Measurements from ENCODE around the gene TMEM169. TPM values are rescaled to one million over a fixed set of nuclear protein-coding genes. Genes with fewer than 3 reads are reported as not detected.

TMEM169 gene
- total RNA-seq, 2 donors from 2014 or later = not detected

- H3K27me3 ChIP-seq (replicated peaks; ENCODE audit: insufficient read depth) = no peaks in the 10 kb centered on the region
- H3K36me3 ChIP-seq = peaks cover 57% of the 10 kb centered on the region
- no peaks in the 10 kb centered on the region for H3K4me1 ChIP-seq (ENCODE audit: control insufficient read depth in 1 of 2, low read depth in 2 of 2)
- no peak for TF ChIP-seq CTCF (IDR thresholded peaks at IDR 0.05)
- ATAC-seq (ENCODE audit: insufficient number of reproducible peaks, low FRiP score, low read depth) (no peak), DNase-seq (ENCODE audit: low spot score) (no peak)
- no peak overlapping the region for H3K4me3 ChIP-seq
- H3K27ac ChIP-seq = no peak overlapping the region
- no peaks in the 10 kb centered on the region for H3K9me3 ChIP-seq
Measured at GRCh38 chr2:216147172-216148131, 65.7 kb downstream of the TMEM169 start.

GRCh38 chr2:216148983-216149382 lies 67.3 kb downstream of the TMEM169 start:
- DNase-seq (ENCODE audit: low spot score) (no peak), ATAC-seq (ENCODE audit: insufficient number of reproducible peaks, low FRiP score, low read depth) (no peak)
- no peak for TF ChIP-seq CTCF (IDR thresholded peaks at IDR 0.05)
- Histone ChIP-seq H3K36me3 (peaks cover 48% of the 10 kb centered on the region), H3K4me3 (no peak overlapping the region), H3K27me3 (replicated peaks; ENCODE audit: insufficient read depth) (no peaks in the 10 kb centered on the region), H3K4me1 (ENCODE audit: control insufficient read depth in 1 of 2, low read depth in 2 of 2) (no peaks in the 10 kb centered on the region), H3K9me3 (no peaks in the 10 kb centered on the region), H3K27ac (no peak overlapping the region)

- Histone ChIP-seq H3K36me3 (peaks cover 44% of the 10 kb centered on the region), H3K9me3 (no peaks in the 10 kb centered on the region), H3K4me3 (no peak overlapping the region), H3K27ac (no peak overlapping the region), H3K27me3 (replicated peaks; ENCODE audit: insufficient read depth) (no peaks in the 10 kb centered on the region), H3K4me1 (ENCODE audit: control insufficient read depth in 1 of 2, low read depth in 2 of 2) (no peaks in the 10 kb centered on the region)
- ATAC-seq (ENCODE audit: insufficient number of reproducible peaks, low FRiP score, low read depth) (no peak), DNase-seq (ENCODE audit: low spot score) (no peak)
- TF ChIP-seq CTCF (IDR thresholded peaks at IDR 0.05) = no peak
Measured at GRCh38 chr2:216149741-216150140, 68.0 kb downstream of the TMEM169 start.

- no peaks in the 10 kb centered on the region for H3K4me1 ChIP-seq (ENCODE audit: control insufficient read depth in 1 of 2, low read depth in 2 of 2)
Measured at GRCh38 chr2:216151313-216152025, 69.8 kb downstream of the TMEM169 start.

More at GRCh38 chr2:216151313-216152025, 69.8 kb downstream of the TMEM169 start:
- ATAC-seq (ENCODE audit: insufficient number of reproducible peaks, low FRiP score, low read depth) (no peak), DNase-seq (ENCODE audit: low spot score) (no peak)
- no peaks in the 10 kb centered on the region for H3K9me3 ChIP-seq
- no peaks in the 10 kb centered on the region for H3K27me3 ChIP-seq (replicated peaks; ENCODE audit: insufficient read depth)
- TF ChIP-seq CTCF (IDR thresholded peaks at IDR 0.05) = no peak
- H3K4me3 ChIP-seq = no peak overlapping the region
- H3K27ac ChIP-seq = no peak overlapping the region
- H3K36me3 ChIP-seq = peaks cover 47% of the 10 kb centered on the region

Other genes with a start within 250 kb of the TMEM169 start
- gene MREG, start 68.4 kb upstream of the TMEM169 start, total RNA-seq = 10 to 100 TPM in 1 of 2 donors, 1 to 10 TPM in 1; 1.6 to 10.7 TPM
- 1 to 10 TPM; 2.8 to 7.3 TPM for gene PECR, start 110 bp upstream of the TMEM169 start, total RNA-seq
- gene XRCC5, start 27.4 kb downstream of the TMEM169 start, total RNA-seq = 100 to 1,000 TPM; 137 to 152 TPM